ENCODE results near the gene C1orf74.

- no peak for TF ChIP-seq CTCF (conservative IDR thresholded peaks at IDR 0.05; ENCODE audit: low read depth, low read length)
- TF ChIP-seq EZH2phosphoT487 (IDR thresholded peaks at IDR 0.05; ENCODE audit: borderline replicate concordance, low read length): no peak
- TF ChIP-seq EZH2 (IDR thresholded peaks at IDR 0.05; ENCODE audit: low read length, unreplicated experiment): no peak
Observed at GRCh38 chr1:209732725-209733124, 51.6 kb downstream of the C1orf74 start.

Data from PC-3 (cell line).